Stimulated activated CD4-positive, alpha-beta T cell treated with anti-CD3 and anti-CD28 coated beads, TNF-alpha, amount 100 ng/mL, for 24 hours (primary cell): ENCODE results near the gene UNC45B.
"Not testable (repeated sequence)": the region's sequence is repeated elsewhere in the genome, so short reads cannot be mapped to it uniquely, and the experiment has no call there.

ENCODE experiments used
- DNase-seq, 3 experiments: peaks; one replicate each; pipeline ENCODE4 v3.0.0-alpha.2; 2020; ENCODE audit warnings: low read depth in 3 of 3

UNC45B gene

DNA sequence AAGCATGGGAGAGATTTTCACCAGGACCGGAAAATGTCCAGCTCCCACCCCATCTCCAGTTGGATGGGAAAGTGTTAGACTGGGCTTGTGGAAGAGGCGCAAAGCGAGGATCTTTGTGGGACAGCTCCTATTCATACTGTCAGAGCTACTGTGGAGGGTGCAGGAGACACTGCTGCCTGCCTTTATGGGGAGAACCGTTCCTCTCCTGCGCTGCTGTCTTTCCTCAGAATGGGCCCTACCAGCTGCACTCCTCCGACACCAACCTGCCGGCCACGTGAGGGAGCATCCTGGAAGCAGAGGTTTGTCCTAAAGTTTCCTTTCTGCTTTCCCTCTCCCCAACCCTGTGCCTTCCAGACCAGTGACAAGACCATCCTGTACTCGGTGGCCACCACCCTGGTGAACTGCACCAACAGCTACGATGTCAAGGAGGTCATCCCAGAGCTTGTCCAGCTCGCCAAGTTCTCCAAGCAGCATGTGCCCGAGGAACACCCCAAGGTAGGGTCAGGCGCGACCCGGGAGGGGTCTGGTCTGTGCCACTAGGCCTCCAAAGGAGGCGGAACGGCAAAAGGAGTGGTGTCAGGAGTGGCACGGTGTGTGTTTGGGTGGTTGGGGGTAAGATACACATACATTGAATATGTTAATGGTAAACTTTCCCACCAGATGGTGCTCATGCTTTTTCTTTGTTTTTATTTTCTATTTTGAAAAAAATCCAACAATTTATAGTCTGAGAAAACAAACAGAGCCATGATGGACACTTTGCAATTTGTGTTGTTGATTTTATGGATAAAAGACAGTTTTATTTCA is 23.6 kb downstream of the UNC45B start:
- DNase-seq = no peak

DNA sequence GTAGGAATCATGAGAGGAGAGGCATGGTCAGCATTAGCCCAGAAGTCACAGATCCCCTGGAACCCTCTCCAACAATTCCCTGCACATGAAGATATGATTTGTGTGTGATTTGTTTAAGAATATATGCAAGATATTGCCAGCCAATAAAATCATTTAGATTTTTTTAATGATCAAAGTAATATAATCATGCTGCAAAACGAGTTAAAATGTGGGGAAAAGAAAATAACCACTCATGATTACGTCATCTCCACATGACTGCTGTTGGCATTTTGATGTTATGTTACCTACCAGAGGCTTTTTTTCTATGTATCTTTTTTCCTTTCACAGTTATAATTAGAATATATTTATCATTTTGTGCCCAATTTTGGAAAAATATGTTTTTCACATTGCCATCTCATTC is 24.2 kb downstream of the UNC45B start:
- no peak for DNase-seq

DNA sequence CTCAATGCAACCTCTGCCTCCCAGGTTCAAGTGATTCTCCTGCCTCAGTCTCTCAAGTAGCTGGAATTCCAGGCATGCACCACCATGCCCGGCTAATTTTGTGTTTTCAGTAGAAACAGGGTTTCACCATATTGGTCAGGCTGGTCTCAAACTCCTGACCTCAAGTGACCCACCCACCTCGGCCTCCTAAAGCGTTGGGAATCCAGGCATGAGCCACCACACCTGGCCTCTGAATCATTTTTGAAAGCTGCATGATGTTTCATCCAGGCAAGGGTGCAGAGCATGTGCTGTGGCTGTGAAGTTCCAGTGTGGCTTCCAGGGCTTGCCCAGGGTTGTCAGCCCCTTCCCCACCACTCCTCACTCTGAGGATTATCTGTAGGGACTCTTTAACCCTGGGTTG is 24.7 kb downstream of the UNC45B start:
- DNase-seq = not testable (repeated sequence)

DNA sequence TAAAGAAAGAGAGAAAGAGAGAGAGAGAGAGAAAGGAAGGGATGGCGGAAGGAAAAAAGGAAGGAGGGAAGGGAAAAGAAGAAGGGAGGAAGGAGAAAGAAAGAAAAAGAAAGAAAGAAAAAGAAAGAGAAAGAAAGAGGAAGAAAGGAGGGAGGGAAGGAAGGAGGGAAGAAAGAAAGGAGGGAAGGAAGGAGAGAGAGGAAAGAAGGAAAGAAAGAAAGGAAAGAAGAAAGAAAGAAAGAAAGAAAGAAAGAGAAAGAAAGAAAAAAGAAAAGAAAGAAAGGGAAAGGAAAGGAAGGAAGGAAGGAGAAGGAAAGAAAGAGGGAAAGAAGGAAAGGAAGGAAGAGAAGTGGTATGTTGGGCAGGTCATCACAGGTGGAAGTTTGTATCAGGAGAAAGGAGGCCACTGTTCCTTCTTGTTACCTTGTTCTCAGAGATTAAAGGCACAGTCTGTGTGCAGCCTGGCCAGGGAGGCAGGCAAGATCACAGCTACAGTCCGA is 27.3 kb downstream of the UNC45B start:
- DNase-seq = no peak

DNA sequence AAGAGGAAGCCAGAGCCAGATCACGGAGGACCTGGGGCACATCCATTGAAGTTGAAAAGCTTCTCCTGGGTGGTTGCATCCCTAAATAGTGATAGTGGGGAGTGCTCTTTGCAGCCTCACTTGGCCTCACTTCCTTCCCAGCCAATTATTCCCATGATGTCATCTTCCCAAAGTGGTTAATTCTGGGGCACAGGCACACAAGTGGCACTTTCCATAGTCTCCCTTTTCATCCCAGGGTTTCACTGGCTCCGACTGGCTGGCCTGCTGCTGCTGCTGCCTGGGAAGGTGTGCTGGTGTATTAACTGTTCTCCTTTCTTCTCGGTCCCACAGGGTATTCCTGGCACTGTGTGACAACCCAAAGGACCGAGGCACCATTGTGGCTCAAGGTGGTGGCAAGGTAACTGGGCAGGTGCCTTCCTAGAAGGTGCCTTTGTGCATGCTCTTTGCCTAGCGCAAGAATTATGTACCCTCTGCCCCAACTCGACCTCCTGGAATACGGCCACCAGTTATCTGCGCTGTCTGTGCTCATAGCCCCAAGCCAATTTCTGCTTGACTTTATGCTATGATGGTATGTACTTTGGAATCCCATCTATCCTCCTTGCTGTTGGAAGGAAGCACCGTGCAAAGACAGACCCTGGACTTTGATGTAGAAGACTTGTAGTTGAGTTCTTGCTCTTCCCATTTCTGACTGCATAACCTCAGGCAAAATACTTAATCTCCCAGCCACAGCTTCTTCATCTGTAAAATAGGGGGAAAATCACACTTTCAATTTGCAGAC is 28.2 kb downstream of the UNC45B start:
- DNase-seq = no peak

DNA sequence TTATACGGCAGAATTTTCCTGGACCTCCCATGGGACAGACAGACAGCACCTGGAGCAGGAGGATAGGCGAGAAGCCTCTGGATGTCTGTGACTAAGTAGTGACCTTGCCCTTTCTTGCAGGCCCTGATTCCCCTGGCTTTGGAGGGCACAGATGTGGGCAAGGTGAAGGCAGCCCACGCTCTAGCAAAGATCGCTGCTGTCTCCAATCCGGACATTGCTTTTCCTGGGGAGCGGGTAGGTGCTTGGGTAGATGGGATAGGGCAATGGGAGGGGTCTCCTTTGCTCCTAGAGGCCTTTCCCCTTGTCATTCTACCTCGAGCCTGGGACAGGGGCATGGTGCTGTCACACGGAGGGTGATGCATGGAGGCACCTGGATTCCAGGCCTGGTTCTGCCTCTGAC is 29.3 kb downstream of the UNC45B start:
- no peak for DNase-seq

DNA sequence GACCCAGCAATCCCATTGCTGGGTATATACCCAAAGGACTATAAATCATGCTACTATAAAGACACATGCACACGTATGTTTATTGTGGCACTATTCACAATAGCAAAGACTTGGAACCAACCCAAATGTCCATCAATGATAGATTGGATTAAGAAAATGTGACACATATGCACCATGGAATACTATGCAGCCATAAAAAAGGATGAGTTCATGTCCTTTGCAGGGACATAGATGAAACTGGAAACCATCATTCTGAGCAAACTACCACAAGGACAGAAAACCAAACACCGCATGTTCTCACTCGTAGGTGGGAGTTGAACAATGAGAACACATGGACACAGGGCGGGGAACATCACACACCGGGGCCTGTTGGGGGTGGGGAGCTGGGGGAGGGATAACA is 31.8 kb downstream of the UNC45B start:
- DNase-seq = not testable (repeated sequence)

DNA sequence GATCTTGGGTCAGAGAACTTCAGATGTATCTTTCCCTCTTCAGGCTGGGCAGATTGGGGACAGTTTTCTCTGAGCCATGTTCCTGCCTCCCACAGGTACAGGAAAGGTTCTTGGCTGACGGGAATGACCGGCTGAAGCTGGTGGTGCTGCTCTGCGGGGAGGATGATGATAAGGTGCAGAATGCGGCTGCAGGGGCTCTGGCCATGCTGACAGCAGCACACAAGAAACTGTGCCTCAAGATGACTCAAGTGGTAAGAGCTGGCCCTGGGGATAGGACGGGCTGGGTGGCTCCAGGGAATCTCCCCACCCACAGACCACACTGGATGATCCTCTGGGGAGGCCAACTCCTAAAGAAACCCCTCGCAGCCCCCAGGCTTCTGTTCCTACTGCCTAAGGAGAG is 35.7 kb downstream of the UNC45B start:
- no peak for DNase-seq

DNA sequence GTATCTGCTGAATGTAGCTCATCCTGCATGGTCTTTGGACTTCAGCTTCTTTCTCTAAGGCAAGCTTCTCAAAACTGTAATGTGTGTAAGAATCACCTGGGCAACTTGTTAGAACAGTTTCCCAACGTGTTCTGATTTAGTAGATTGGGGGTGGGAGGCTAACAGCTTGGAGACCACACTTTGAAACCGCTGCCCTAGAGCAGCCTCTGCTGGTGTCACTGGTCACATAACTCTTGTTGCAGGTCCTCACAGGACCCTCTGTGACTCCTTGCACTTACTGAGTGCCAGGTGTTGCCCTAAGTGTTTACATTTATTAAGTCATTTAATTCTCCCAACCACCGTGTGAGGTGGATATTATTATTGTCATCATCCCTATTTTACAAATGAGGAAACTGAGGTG is 36.7 kb downstream of the UNC45B start:
- DNase-seq = no peak

DNA sequence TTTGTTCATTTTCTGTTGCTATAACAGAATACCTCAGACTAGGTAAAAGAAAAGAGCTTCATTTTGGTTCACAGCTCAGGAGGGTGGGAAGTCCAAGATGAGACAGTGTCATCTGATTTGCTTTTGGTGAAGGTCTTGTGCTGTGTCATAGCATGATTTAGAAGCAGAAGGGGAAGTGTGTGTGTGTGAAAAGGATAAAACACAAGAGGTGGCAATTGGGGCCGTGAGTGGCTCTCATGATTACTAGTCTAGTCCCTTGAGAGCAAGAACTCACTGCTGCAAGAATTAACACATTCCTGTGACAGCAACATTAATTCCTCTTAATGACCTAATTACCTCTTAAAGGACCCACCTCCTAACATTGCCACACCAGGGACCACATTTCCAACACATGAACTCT is 38.2 kb downstream of the UNC45B start:
- DNase-seq = no peak

DNA sequence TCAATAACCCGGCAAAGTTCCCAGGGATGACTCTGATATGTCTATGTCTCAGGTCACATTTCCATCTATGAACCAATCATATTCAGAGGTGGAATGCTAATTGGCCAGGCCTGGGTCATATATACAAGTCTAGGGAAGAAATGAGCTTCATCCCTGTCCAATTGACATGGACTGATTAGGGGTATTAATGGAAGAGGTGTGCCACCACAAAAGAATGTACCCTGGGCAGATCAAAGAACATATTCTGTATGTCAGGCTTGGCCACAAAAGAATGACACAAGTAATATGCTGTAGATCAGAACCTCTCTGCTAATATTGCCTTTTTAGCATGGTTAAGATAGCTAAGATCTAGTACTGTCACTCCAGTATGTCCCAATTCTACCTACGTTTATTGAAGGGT is 39.9 kb downstream of the UNC45B start:
- no peak for DNase-seq

DNA sequence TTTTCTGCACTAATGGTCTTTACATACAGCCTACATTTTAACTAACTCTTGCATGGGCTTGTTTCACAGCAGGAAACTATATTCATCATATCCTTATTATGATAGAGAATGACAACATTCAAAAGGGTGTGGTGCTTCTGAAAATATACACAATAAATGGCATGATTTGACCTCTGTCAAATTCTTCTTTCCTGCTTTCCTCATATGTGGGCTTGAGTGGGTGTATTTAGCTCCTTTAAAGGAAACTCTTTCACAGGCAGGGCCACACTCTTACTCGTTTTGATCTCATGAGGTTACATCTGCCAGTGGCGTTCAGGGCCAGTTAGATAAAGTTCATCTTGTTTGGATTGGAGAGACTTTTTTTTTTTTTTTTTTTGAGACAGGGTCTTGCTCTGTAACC is 40.5 kb downstream of the UNC45B start:
- no peak for DNase-seq

DNA sequence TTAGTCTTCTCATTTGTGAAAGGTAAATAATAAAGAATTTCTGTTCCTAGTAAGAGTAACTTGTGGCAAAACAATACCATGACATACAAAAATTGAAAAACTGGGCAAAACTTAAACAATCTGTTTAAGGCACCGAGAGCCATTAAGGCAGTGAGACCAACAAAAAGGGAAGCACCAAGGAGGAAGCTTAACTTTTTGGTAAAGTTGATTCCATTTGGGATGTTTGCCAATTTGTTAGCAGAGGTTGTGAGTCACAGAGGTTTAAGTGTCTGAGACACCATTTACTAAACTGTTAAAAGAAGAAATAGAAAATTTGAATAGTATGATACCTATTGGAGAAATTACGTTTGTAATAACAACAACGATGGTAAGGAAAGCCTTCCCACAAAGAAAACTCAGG is 41.7 kb downstream of the UNC45B start:
- DNase-seq = no peak

DNA sequence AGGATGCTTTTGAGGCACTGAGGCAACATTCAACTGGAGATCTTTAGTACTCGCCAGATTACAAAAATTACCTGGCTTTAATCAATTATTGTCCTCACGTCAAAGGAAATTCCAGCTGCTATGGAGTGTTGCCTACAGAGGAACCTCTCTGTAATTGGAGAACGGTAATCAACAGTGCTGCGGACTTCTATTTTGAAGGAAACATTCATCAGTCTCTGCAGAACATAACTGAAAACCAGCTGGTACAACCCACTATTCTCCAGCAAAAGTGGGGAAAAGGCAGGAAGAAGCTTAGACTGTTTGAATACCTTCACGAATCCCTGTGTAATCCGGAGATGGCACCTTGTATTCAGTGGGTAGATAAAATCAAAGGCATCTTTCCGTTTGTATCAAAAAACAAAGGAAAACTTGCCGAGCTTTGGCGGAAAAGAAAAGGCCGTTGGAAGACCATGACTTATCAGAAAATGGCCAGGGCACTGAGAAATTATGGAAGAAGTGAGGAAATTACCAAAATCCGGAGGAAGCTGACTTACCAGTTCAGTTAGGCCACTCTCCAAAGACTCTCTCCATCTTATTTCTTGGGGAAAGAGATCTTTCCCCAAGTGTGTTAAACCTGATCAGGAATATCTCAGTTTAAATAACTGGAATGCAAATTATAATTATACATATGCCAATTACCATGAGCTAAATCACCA is 43.5 kb downstream of the UNC45B start:
- DNase-seq = no peak

DNA sequence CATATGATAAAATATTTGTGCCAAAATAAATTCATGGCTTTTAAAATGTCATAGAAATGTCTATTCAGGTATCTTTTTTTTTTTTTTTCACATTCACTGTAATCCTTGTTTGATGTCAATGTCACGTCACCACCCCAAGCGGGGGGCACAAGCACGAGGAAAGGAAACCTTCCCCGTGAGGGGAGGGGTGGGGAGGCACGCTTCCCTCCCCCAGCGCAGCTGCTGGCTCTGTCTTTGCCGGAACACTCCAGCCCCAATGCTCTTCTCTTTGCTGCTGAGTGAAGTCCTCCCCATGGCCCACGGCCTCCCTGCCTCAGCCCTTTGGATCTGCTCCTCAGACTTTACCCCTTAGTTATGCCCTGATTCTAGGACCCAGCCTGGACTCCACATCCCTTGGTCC is 45.1 kb downstream of the UNC45B start:
- DNase-seq = no peak

DNA sequence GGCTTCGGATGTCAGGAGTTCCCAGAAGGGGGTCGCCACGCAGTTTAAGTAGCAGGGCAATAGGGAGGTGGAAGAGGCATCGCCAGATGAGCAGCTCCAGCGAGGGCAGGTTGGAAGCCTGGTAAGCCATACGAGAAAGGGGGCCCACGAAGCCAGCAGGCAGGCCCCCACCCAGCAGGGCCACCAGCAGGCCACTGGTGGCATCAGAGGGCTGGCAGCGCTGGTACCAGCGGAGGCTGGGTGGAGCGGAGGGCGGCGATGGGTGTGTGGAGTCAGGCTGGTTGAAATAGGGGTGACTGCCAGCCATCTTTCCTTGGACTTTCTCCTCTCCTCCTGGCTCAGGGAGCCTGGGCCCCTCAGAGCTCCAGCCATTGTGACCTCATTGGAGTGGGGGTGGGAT is 46.4 kb downstream of the UNC45B start, which contains the start of gene SLC35G3:
Gene SLC35G3, minus strand, starts transcription at position 393 of the 400 bp plus-strand sequence. Its CDS starts 86 bp downstream, at position 307.
- DNase-seq = not testable (repeated sequence)

DNA sequence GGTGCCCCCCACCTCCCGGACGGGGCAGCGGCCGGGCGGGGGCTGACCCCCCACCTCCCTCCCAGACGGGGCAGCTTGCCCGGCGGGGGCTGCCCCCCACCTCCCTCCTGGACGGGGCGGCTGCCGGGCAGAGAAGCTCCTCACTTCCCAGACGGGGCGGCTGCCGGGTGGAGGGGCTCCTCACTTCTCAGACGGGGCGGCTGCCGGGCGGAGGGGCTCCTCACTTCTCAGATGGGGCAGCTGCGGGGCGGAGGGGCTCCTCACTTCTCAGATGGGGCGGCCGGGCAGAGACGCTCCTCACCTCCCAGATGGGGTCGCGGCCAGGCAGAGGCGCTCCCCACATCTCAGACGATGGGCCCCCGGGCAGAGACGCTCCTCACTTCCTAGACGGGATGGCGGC is 47.4 kb downstream of the UNC45B start:
- DNase-seq = not testable (repeated sequence)

DNA sequence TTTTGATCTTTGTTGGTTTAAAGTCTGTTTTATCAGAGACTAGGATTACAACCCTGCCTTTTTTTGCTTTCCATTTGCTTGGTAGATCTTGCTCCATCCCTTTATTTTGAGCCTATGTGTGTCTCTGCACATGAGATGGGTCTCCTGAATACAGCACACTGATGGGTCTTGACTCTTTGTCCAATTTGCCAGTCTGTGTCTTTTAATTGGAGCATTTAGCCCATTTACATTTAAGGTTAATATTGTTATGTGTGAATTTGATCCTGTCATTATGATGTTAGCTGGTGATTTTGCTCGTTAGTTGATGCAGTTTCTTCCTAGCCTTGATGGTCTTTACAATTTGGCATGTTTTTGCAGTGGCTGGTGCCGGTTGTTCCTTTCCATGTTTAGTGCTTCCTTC is 55.0 kb downstream of the UNC45B start:
- DNase-seq = not testable (repeated sequence)

DNA sequence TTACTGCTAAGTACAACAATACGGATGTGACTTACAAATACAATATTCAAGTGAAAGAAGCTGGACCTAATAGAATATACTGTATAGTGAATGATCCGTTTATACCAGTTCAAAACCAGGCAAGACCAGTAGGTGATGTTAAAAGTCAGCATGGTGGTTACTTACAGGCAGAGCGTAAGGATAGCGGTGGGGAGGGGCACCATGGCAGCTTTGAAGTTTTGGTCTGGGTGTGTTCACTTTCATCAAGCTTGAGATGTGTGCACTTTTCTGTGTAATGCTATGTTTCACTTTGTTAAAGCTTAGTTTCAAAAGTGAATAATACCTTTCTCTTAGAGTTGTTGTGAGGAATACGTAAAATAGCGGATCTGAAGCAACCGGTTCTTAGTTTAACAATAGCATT is 63.1 kb downstream of the UNC45B start:
- no peak for DNase-seq

DNA sequence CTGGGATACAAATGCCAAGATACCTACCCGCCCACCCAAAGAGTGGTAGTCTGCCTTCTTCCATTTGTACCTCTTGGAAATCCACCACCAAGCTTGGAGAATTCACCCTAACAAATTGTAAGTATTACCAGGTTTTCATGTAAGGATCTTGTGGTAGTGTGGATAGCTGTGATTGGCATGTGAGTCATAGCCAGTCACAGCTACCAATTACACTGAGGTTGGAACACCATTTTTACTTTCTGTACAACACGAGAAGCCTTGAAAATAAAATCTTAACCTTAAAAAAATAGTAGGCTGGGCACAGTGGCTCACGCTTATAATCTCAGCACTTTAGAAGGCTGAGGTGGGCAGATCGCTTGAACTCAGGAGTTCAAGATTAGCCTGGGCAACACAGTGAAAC is 65.1 kb downstream of the UNC45B start:
- no peak for DNase-seq

DNA sequence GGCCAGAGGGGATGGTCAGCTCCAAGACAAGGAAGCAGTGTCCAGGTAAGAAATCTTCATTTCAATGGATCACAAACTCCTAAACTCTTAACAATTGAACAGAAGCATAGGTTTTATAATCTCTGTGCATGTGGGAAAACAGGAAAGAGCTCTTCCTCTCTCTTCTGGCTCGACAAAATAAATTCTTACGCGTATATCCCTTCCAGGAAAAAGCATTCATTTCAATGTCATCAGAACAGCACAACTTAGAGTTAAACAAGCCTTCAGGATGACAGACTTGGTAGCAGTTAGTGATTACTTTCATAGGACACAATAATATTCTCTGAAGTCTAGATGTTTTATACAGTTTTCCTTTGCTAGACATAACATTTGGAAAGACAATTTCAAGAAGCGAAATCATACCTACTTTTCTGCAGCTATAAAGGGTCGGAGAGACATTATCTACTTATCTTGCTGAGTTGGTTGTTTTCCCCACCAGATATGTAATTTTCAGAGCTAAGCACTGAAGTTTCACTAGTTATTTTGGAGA is 65.9 kb downstream of the UNC45B start:
- no peak for DNase-seq

DNA sequence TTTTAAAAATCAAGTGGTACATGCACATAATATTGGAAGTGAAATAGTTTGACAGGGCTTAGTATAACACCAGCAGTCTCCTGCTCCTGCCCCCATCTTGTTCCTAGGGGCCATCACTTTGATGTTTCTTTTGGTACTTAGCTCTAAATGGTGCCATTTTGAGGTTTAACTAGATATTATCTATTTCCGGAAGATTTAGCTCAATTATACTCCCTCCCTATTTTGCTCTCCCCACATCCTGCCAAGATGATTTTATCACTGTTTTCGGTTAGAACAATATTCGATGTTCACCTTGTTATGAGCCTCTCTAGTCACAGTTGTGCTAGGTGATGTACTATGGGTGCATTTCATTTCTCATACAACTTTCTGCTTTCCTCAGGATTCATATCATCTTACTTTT is 66.6 kb downstream of the UNC45B start:
- no peak for DNase-seq
